GM12874 (cell line): ENCODE measurements around the gene NIPSNAP3A.

ENCODE experiments used
- TF ChIP-seq, protein P1 (sequence below): IDR thresholded peaks from 2 replicates; pipeline ENCODE4 v1.5.1; 2011; ENCODE audit warnings: low read depth, mild to moderate bottlenecking, control low read depth, low read length, moderate library complexity; ENCODE audit not compliant: insufficient read depth

Gene NIPSNAP3A

DNA sequence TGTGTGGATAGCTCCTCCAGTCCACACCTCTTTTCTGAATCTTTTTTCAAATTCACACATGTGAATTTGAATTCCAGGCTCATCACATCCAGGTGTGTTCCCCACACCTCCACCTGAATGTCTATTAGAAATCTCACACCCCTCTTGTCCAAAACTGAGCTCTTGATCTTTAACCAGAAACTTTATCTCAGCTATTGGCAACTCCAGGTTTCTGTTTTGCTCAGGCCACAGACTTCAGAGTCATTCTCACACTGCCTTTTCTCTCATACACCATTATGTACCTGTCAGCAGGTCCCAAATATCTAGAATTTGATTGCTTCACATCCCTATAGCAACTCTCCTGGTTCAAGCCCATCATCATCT is 28.1 kb downstream of the NIPSNAP3A start:
- TF ChIP-seq, protein P1, sequence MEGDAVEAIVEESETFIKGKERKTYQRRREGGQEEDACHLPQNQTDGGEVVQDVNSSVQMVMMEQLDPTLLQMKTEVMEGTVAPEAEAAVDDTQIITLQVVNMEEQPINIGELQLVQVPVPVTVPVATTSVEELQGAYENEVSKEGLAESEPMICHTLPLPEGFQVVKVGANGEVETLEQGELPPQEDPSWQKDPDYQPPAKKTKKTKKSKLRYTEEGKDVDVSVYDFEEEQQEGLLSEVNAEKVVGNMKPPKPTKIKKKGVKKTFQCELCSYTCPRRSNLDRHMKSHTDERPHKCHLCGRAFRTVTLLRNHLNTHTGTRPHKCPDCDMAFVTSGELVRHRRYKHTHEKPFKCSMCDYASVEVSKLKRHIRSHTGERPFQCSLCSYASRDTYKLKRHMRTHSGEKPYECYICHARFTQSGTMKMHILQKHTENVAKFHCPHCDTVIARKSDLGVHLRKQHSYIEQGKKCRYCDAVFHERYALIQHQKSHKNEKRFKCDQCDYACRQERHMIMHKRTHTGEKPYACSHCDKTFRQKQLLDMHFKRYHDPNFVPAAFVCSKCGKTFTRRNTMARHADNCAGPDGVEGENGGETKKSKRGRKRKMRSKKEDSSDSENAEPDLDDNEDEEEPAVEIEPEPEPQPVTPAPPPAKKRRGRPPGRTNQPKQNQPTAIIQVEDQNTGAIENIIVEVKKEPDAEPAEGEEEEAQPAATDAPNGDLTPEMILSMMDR, result no peak

DNA sequence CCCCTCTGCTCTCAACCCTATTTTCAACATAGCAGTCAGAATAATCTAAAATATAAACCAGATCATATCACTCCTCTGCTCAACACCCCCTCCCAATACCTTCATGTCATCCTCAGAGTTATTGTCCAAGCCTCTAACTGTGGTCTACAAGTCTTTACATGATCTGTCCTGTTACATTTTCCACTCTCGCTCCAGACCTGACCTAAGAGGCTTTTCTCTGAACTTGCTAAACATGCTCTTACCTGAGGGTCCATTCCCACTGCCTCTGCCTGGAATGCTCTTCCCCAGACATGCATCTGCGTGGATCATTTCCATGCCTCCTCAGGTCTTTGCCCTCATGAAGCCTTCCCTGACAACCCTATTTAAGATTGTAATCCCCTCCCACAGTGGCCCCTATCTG is 28.5 kb downstream of the NIPSNAP3A start:
- TF ChIP-seq, protein P1, result no peak

DNA sequence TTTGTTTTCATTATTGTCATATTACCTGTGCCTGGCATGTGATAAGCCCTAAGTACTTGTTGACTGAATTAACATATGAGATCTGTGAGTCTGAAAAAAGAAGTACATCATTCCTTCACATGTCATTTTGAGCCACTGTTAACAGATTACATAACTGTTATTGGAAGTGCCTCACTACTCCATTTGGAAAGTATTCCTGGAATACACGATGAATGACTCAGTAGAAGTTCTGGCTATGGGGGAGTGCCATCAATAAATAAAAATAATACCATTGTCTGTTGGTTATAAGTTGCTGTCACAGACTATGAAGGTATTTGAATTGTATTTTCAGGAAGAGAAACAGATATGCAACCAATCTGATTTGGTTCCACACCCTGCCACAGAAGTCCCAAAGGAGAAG is 29.3 kb downstream of the NIPSNAP3A start:
- TF ChIP-seq, protein P1, result no peak

DNA sequence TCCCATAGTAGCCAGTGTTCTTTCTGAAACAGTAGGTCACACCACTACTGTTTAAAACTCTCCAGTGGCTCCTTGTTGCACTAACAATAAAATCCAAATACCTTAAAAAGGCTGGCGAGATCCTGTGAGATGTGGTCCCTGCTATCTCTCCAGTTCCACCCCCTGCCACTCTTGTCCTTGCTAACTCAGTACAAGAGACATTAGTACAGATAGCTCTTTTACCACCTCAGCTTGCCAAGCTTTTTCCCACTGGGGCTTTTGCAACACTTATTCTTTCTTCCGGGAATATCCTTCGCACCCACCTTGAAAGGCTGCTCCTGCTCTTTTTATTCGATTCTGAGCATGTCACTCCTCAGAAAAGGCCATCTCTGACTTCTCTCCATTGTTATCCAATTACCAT is 31.3 kb downstream of the NIPSNAP3A start:
- TF ChIP-seq, protein P1, result no peak

DNA sequence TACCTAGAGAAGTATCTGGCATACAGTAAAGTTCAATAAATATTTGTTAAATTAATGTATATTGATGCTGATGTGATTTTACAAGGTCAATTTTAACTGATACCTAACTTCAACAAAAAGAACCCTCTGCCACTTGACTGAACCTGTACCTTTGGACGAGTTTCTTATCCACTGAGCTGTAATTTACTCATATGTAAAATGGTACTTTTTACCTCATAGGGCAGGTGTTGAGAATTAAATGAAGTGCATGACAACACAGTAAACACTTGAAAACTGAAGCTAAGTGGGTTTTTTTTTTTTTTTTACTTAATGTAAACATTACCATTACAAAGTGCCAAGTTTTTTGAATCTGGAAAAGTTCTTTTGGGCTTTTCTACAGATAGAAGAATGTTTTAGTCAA is 31.9 kb downstream of the NIPSNAP3A start:
- TF ChIP-seq, protein P1, result no peak

DNA sequence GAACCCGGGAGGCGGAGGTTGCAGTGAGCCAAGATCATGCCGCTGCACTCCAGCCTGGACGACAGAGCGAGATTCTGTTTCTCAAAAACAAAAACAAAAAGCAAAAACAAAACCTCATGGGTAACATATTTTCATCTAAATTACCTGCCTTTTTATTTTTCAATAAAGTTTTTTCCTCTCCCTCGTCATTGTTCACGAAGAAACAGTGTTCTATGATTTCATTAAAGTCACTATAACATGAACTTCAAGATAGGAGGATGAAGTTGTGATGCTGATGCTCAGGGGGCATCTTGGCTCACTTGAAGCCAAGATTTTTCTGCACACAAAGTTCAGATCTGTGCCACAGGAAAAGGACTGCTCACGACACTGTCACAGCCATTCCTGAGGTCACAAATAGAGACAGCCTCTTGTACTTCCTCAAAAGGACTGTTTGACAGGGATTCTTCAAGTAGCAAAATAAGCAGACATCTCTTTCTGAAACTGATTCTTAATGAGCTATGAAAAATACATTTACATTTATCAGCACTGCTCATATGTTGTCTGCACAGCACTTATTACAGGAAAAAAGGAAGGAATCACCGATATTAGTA is 32.6 kb downstream of the NIPSNAP3A start:
- TF ChIP-seq, protein P1, result no peak

DNA sequence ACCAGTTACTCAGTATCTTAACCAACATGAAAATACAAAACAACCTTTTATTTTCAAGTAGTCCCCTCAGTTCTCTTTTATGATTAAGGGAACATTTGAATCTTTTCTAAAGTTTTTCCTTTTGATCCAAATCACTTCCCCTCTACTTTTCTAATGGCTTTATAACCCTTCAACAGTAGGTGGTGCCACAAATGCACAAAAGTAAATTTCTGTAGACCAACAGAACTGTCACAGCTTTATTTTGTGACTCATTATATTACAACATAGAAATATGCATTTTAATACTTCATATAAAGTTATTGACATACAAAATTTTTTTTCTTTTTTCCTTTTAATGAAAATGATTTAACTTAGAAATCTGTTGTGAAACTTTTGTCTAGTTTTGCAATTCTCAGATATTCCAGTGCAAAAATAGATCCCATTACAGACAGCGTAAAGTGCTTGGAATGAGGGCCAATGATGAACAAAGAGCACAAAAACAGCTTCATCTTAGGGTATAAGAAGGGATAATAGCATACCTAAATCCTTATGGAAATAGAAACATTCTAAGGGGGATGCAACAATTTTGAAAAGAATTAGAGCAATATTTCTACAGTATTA is 33.4 kb downstream of the NIPSNAP3A start:
- TF ChIP-seq, protein P1, result 0 out of 2 replicates have a peak, but pooled peaks have one; percentile 17
